ENCODE data around the gene SLC43A2.
A peak's percentile ranks its signal among the peaks of the same experiment; 100 is the strongest.
"Not testable (repeated sequence)": the region's sequence is repeated elsewhere in the genome, so short reads cannot be mapped to it uniquely, and the experiment has no call there.

Gene SLC43A2

GRCh38 chr17:1627982-1628855 is at the start of gene SLC43A2:
Gene SLC43A2 (minus strand): TSS chr17:1628834. CDS start chr17:1627874, 960 bp downstream.
- DNase-seq (ENCODE audit: low spot score): peak; percentile 81

- DNase-seq (ENCODE audit: low spot score): no peak
Measured at GRCh38 chr17:1676401-1676800, 47.8 kb upstream of the SLC43A2 start.

GRCh38 chr17:1673041-1673785 is 44.6 kb upstream of the SLC43A2 start:
- DNase-seq (ENCODE audit: low spot score): no peak

- not testable (repeated sequence) for DNase-seq (ENCODE audit: low spot score)
Measured at GRCh38 chr17:1663934-1664333, 35.3 kb upstream of the SLC43A2 start.

GRCh38 chr17:1661045-1661444 is 32.4 kb upstream of the SLC43A2 start:
- DNase-seq (ENCODE audit: low spot score): no peak

- DNase-seq (ENCODE audit: low spot score): no peak
Measured at GRCh38 chr17:1658100-1658499, 29.5 kb upstream of the SLC43A2 start.

- no peak for DNase-seq (ENCODE audit: low spot score)
Measured at GRCh38 chr17:1653735-1654134, 25.1 kb upstream of the SLC43A2 start.

GRCh38 chr17:1652794-1653193 is 24.2 kb upstream of the SLC43A2 start:
- not testable (repeated sequence) for DNase-seq (ENCODE audit: low spot score)

GRCh38 chr17:1651559-1651844 is 22.9 kb upstream of the SLC43A2 start:
- no peak for DNase-seq (ENCODE audit: low spot score)

GRCh38 chr17:1650731-1651558 is 22.3 kb upstream of the SLC43A2 start:
- DNase-seq (ENCODE audit: low spot score): no peak

GRCh38 chr17:1649844-1650501 is 21.3 kb upstream of the SLC43A2 start, which contains the start of gene RILP:
Gene RILP (minus strand): TSS chr17:1649866. CDS start chr17:1649804, 62 bp downstream.
- DNase-seq (ENCODE audit: low spot score): peak; percentile 95

GRCh38 chr17:1648963-1649843 is 20.6 kb upstream of the SLC43A2 start:
- peak; percentile 97 for DNase-seq (ENCODE audit: low spot score)

- peak; percentile 18 for DNase-seq (ENCODE audit: low spot score)
Measured at GRCh38 chr17:1648173-1648962, 19.7 kb upstream of the SLC43A2 start.

- no peak for DNase-seq (ENCODE audit: low spot score)
Measured at GRCh38 chr17:1647802-1648171, 19.2 kb upstream of the SLC43A2 start.

- DNase-seq (ENCODE audit: low spot score): no peak
Measured at GRCh38 chr17:1646199-1646875, 17.7 kb upstream of the SLC43A2 start.

GRCh38 chr17:1645207-1646171 is 16.9 kb upstream of the SLC43A2 start, which contains the start of gene SCARF1:
Gene SCARF1 (minus strand): TSS chr17:1645732. CDS start chr17:1645697, 35 bp downstream.
- no peak for DNase-seq (ENCODE audit: low spot score)

- no peak for DNase-seq (ENCODE audit: low spot score)
Measured at GRCh38 chr17:1644493-1645206, 16.0 kb upstream of the SLC43A2 start.
